Astrocyte (in vitro differentiated cells and primary cell): ENCODE measurements around the gene ENOPH1. TPM values are rescaled to one million over a fixed set of nuclear protein-coding genes. Genes with fewer than 3 reads are reported as not detected.

ENCODE experiments used
- DNase-seq: peaks from one replicate; pipeline ENCODE4 v3.0.0-alpha.2; 2010; ENCODE audit warnings: low read depth
- FAIRE-seq: peaks from 2 replicates; lab custom pipeline; 2011; peaks lifted over from hg19 to GRCh38; lab: Jason Lieb, UNC
- H2AFZ ChIP-seq: 2 replicates; pipeline ENCODE4 v1.6.0; 2012; ENCODE audit warnings: low read depth, low read length, inconsistent platforms
- H3K27ac ChIP-seq: 2 replicates; pipeline ENCODE4 v1.5.1; 2011; ENCODE audit warnings: low read depth, low read length, inconsistent platforms
- H3K27me3 ChIP-seq: 2 replicates; pipeline ENCODE4 v1.6.0; 2011; ENCODE audit warnings: low read length, inconsistent platforms; ENCODE audit not compliant: insufficient read depth
- H3K36me3 ChIP-seq: 2 replicates; pipeline ENCODE4 v1.5.1; 2011; ENCODE audit warnings: low read length, inconsistent platforms; ENCODE audit not compliant: insufficient read depth
- H3K4me1 ChIP-seq: 2 replicates; pipeline ENCODE4 v1.5.1; 2011; ENCODE audit warnings: low read length, inconsistent platforms; ENCODE audit not compliant: insufficient read depth
- H3K4me2 ChIP-seq: 2 replicates; pipeline ENCODE4 v1.6.0; 2012; ENCODE audit warnings: low read length, inconsistent platforms
- H3K4me3 ChIP-seq: 2 replicates; pipeline ENCODE4 v1.5.1; 2011; ENCODE audit warnings: low read depth, mild to moderate bottlenecking, low read length, inconsistent platforms; ENCODE audit not compliant: insufficient read depth
- H3K79me2 ChIP-seq: 2 replicates; pipeline ENCODE4 v1.6.0; 2012; ENCODE audit warnings: mild to moderate bottlenecking, low read length, inconsistent platforms; ENCODE audit not compliant: insufficient read depth
- H3K9ac ChIP-seq: 2 replicates; pipeline ENCODE4 v1.6.0; 2012; ENCODE audit warnings: mild to moderate bottlenecking, low read length, inconsistent platforms
- H3K9me3 ChIP-seq: 2 replicates; pipeline ENCODE4 v1.5.1; 2012; ENCODE audit warnings: low read depth, mild to moderate bottlenecking, low read length, inconsistent platforms; ENCODE audit not compliant: insufficient read depth
- H4K20me1 ChIP-seq: 2 replicates; pipeline ENCODE4 v1.6.0; 2012; ENCODE audit warnings: low read length, inconsistent platforms; ENCODE audit not compliant: insufficient read depth
- H3K27ac Mint-ChIP-seq: one replicate; pipeline ENCODE4 v1.8.0; 2021; ENCODE audit warnings: mild to moderate bottlenecking, mixed read lengths; ENCODE audit not compliant: unreplicated experiment
- H3K27me3 Mint-ChIP-seq: one replicate; pipeline ENCODE4 v1.8.0; 2021; ENCODE audit warnings: low read depth, mixed read lengths; ENCODE audit not compliant: unreplicated experiment
- H3K36me3 Mint-ChIP-seq: one replicate; pipeline ENCODE4 v1.8.0; 2021; ENCODE audit warnings: low read depth, mixed read lengths; ENCODE audit not compliant: unreplicated experiment
- H3K4me1 Mint-ChIP-seq: one replicate; pipeline ENCODE4 v1.8.0; 2021; ENCODE audit warnings: low read depth, mixed read lengths; ENCODE audit not compliant: unreplicated experiment
- H3K4me3 Mint-ChIP-seq: one replicate; pipeline ENCODE4 v1.8.0; 2021; ENCODE audit warnings: mild to moderate bottlenecking, moderate library complexity, mixed read lengths; ENCODE audit not compliant: unreplicated experiment
- H3K9me3 Mint-ChIP-seq: one replicate; pipeline ENCODE4 v1.8.0; 2021; ENCODE audit warnings: mild to moderate bottlenecking, mixed read lengths; ENCODE audit not compliant: unreplicated experiment
- CTCF ChIP-seq: IDR thresholded peaks from 2 replicates; pipeline ENCODE4 v1.5.1; 2011; ENCODE audit warnings: low read depth, mild to moderate bottlenecking, inconsistent platforms, low read length, moderate library complexity; ENCODE audit not compliant: insufficient read depth
- EZH2 ChIP-seq: IDR thresholded peaks from 2 replicates; pipeline ENCODE4 v1.6.1; 2012; ENCODE audit warnings: mild to moderate bottlenecking, low read length, inconsistent platforms; ENCODE audit not compliant: insufficient read depth
- total RNA-seq: library from RNA; stranded (reverse); gene quantifications from 2 replicates; pipeline ENCODE4 v1.2.1, GENCODE V29; 2021

ENOPH1 gene
- total RNA-seq, 1 donor from 2014 or later = 32.6 TPM

GRCh38 chr4:82482387-82482786 lies 52.0 kb downstream of the ENOPH1 start:
- H3K9me3 Mint-ChIP-seq = peaks cover 6% of the 10 kb centered on the region
- no peak overlapping the region for H3K4me3 Mint-ChIP-seq
- no peaks in the 10 kb centered on the region for H3K36me3 ChIP-seq
- H3K4me1 Mint-ChIP-seq = no peaks in the 10 kb centered on the region
- H3K27ac ChIP-seq = no peak overlapping the region
- peaks cover 11% of the 10 kb centered on the region for H3K36me3 Mint-ChIP-seq
- H3K4me2 ChIP-seq = no peak overlapping the region
- H3K27me3 Mint-ChIP-seq = no peaks in the 10 kb centered on the region
- H3K4me3 ChIP-seq = no peak overlapping the region
- TF ChIP-seq CTCF (no peak), EZH2 (no peak)
- H3K4me1 ChIP-seq = no peaks in the 10 kb centered on the region
- FAIRE-seq (no peak), DNase-seq (no peak)
- no peaks in the 10 kb centered on the region for H3K27me3 ChIP-seq
- no peaks in the 10 kb centered on the region for H3K79me2 ChIP-seq
- no peak overlapping the region for H3K27ac Mint-ChIP-seq
- no peak overlapping the region for H3K9ac ChIP-seq
- no peaks in the 10 kb centered on the region for H4K20me1 ChIP-seq
- no peaks in the 10 kb centered on the region for H3K9me3 ChIP-seq
- no peak overlapping the region for H2AFZ ChIP-seq

GRCh38 chr4:82484996-82485783 lies 54.8 kb downstream of the ENOPH1 start:
- Mint-ChIP-seq H3K36me3 (peaks cover 7% of the 10 kb centered on the region), H3K4me1 (no peaks in the 10 kb centered on the region), H3K27ac (no peak overlapping the region), H3K4me3 (no peak overlapping the region), H3K9me3 (peaks cover 4% of the 10 kb centered on the region), H3K27me3 (no peaks in the 10 kb centered on the region)
- no peak overlapping the region for H3K27ac ChIP-seq
- H3K9me3 ChIP-seq = no peaks in the 10 kb centered on the region
- no peaks in the 10 kb centered on the region for H3K79me2 ChIP-seq
- no peaks in the 10 kb centered on the region for H3K36me3 ChIP-seq
- TF ChIP-seq EZH2 = no peak
- no peak for TF ChIP-seq CTCF
- H2AFZ ChIP-seq = no peak overlapping the region
- no peak for DNase-seq
- no peak overlapping the region for H3K4me3 ChIP-seq
- no peak overlapping the region for H3K9ac ChIP-seq
- H3K4me2 ChIP-seq = no peak overlapping the region
- no peaks in the 10 kb centered on the region for H3K27me3 ChIP-seq
- FAIRE-seq = no peak
- H4K20me1 ChIP-seq = no peaks in the 10 kb centered on the region
- H3K4me1 ChIP-seq = no peaks in the 10 kb centered on the region

- Histone ChIP-seq H3K36me3 (no peaks in the 10 kb centered on the region), H2AFZ (no peak overlapping the region), H3K4me3 (no peak overlapping the region), H3K9me3 (no peaks in the 10 kb centered on the region), H3K9ac (no peak overlapping the region), H3K4me2 (no peak overlapping the region), H3K4me1 (no peaks in the 10 kb centered on the region), H3K27ac (no peak overlapping the region), H3K79me2 (no peaks in the 10 kb centered on the region), H3K27me3 (no peaks in the 10 kb centered on the region), H4K20me1 (no peaks in the 10 kb centered on the region)
- Mint-ChIP-seq H3K27me3 (no peaks in the 10 kb centered on the region), H3K9me3 (no peaks in the 10 kb centered on the region), H3K4me3 (no peak overlapping the region), H3K27ac (no peak overlapping the region), H3K36me3 (no peaks in the 10 kb centered on the region), H3K4me1 (peaks cover 8% of the 10 kb centered on the region)
- TF ChIP-seq EZH2 = no peak
- no peak for TF ChIP-seq CTCF
- no peak for DNase-seq
- no peak for FAIRE-seq
Observed at GRCh38 chr4:82489076-82489475, 58.7 kb downstream of the ENOPH1 start.
